HG03469 (cell line): Measurements from ENCODE around the gene DYSF.

Experiments
- ATAC-seq: cut with Tn5 transposase; IDR thresholded peaks from one replicate; pipeline ENCODE4 v1.9.1; 2021; ENCODE audit warnings: mild to moderate bottlenecking, moderate library complexity, moderate number of reproducible peaks; ENCODE audit not compliant: unreplicated experiment

Gene DYSF

GRCh38 chr2:71547616-71548285, 94.4 kb downstream of the DYSF start:
- ATAC-seq = no peak

- ATAC-seq = no peak
These were observed 95.5 kb downstream of the DYSF start for GRCh38 chr2:71548646-71549425.

GRCh38 chr2:71550801-71551630, 97.7 kb downstream of the DYSF start:
- no peak for ATAC-seq

- no peak for ATAC-seq
These were observed 98.2 kb downstream of the DYSF start for GRCh38 chr2:71551631-71551915.

- ATAC-seq = no peak
These were observed 99.0 kb downstream of the DYSF start for GRCh38 chr2:71552356-71552755.

- no peak for ATAC-seq
These were observed 99.5 kb downstream of the DYSF start for GRCh38 chr2:71552861-71553301.

GRCh38 chr2:71554028-71554705, 100.8 kb downstream of the DYSF start:
- ATAC-seq = no peak

- ATAC-seq = no peak
These were observed 101.3 kb downstream of the DYSF start for GRCh38 chr2:71554706-71555056.

- no peak for ATAC-seq
These were observed 102.6 kb downstream of the DYSF start for GRCh38 chr2:71555798-71556454.

GRCh38 chr2:71556692-71557250, 103.4 kb downstream of the DYSF start:
- ATAC-seq = no peak

- ATAC-seq = no peak
These were observed 104.0 kb downstream of the DYSF start for GRCh38 chr2:71557321-71557720.

GRCh38 chr2:71558300-71559051, 105.1 kb downstream of the DYSF start:
- no peak for ATAC-seq

- no peak for ATAC-seq
These were observed 105.9 kb downstream of the DYSF start for GRCh38 chr2:71559080-71559827.

GRCh38 chr2:71559828-71560637, 106.7 kb downstream of the DYSF start:
- no peak for ATAC-seq

- no peak for ATAC-seq
These were observed 107.3 kb downstream of the DYSF start for GRCh38 chr2:71560638-71561011.

- no peak for ATAC-seq
These were observed 108.3 kb downstream of the DYSF start for GRCh38 chr2:71561441-71562267.

GRCh38 chr2:71562518-71562917, 109.2 kb downstream of the DYSF start:
- ATAC-seq = no peak
